AG04449 (cell line): Measurements from ENCODE around the gene VWC2.

Experiments used
- CTCF ChIA-PET: fragments of 350-600 bp; formaldehyde crosslinking; extraction: SDS; loops from one replicate; lab custom pipeline; 2021; ENCODE audit warnings: antibody characterized with exemption; lab: Yijun Ruan, JAX
- POLR2A ChIA-PET: fragments of 400-600, 350-600 bp; formaldehyde crosslinking; extraction: SDS; loops from one replicate; lab custom pipeline; 2020; ENCODE audit warnings: antibody characterized with exemption, inconsistent platforms; lab: Yijun Ruan, JAX
- DNase-seq: peaks from one replicate; pipeline ENCODE4 v3.0.0-alpha.2; 2010; ENCODE audit warnings: low read depth, low spot score
- H3K4me3 ChIP-seq: 2 replicates; pipeline ENCODE4 v1.5.1; 2011; ENCODE audit warnings: low read depth, mild to moderate bottlenecking, control low read depth, low read length
- CTCF ChIP-seq: IDR thresholded peaks from one replicate; pipeline ENCODE4 v1.5.1; 2011; ENCODE audit warnings: mild to moderate bottlenecking, moderate library complexity, low read length, control low read depth, inconsistent platforms; ENCODE audit not compliant: insufficient read depth; ENCODE audit errors: missing control alignments

VWC2 gene

GRCh38 chr7:49883933-49884332 lies 110.5 kb downstream of the VWC2 start:
- no peak for TF ChIP-seq CTCF
- POLR2A ChIA-PET, result no interaction called here
- no peak for DNase-seq
- CTCF ChIA-PET, result no interaction called here
- H3K4me3 ChIP-seq, result no peak overlapping the region

GRCh38 chr7:49885593-49886285 lies 112.3 kb downstream of the VWC2 start:
- no peak for TF ChIP-seq CTCF

GRCh38 chr7:49892481-49892880 lies 119.0 kb downstream of the VWC2 start:
- POLR2A ChIA-PET, result no interaction called here
- no peak for TF ChIP-seq CTCF
- no peak overlapping the region for H3K4me3 ChIP-seq
- no peak for DNase-seq
- CTCF ChIA-PET, result no interaction called here

More at GRCh38 chr7:49885593-49886285, 112.3 kb downstream of the VWC2 start:
- DNase-seq, result no peak
- ChIA-PET CTCF (no interaction called here), POLR2A (no interaction called here)
- no peak overlapping the region for H3K4me3 ChIP-seq

GRCh38 chr7:49893131-49893530 lies 119.7 kb downstream of the VWC2 start:
- POLR2A ChIA-PET, result no interaction called here
- H3K4me3 ChIP-seq, result no peak overlapping the region
- no peak for TF ChIP-seq CTCF
- DNase-seq, result no peak
- CTCF ChIA-PET, result no interaction called here

GRCh38 chr7:49894543-49894942 lies 121.1 kb downstream of the VWC2 start:
- ChIA-PET CTCF (no interaction called here), POLR2A (no interaction called here)
- no peak for DNase-seq
- no peak for TF ChIP-seq CTCF
- H3K4me3 ChIP-seq, result no peak overlapping the region

- POLR2A ChIA-PET, result no interaction called here
- H3K4me3 ChIP-seq, result no peak overlapping the region
- TF ChIP-seq CTCF, result no peak
- CTCF ChIA-PET, result no interaction called here
- no peak for DNase-seq
Observed at GRCh38 chr7:49911909-49912308, 138.5 kb downstream of the VWC2 start.
